ENCODE data around the gene PTPRM. TPM values are rescaled to one million over a fixed set of nuclear protein-coding genes. Genes with fewer than 3 reads are reported as not detected.

The PTPRM gene
- total RNA-seq, 1 experiment from 2014 or later: 6.2 TPM

- H3K9me3 ChIP-seq (ENCODE audit: control insufficient read depth, low read depth, low read length): no peaks in the 10 kb centered on the region
- H3K18ac ChIP-seq (ENCODE audit: insufficient read length, low read depth, low read length): no peak overlapping the region
- H3K23ac ChIP-seq (ENCODE audit: insufficient read length, low read depth, low read length): no peak overlapping the region
- H3K56ac ChIP-seq (ENCODE audit: insufficient read length, low read depth, low read length): no peak overlapping the region
- no peaks in the 10 kb centered on the region for H3K36me3 Mint-ChIP-seq (ENCODE audit: insufficient read depth in 1 of 3, low read depth in 3 of 3)
- H3K27ac Mint-ChIP-seq: no peak overlapping the region
- H3K4me2 ChIP-seq (ENCODE audit: insufficient read depth, insufficient read length, low read length): no peak overlapping the region
- peaks cover 25 to 27% of the 10 kb centered on the region in 2 experiments for H3K4me1 Mint-ChIP-seq
- no peak overlapping the region for H3T11ph ChIP-seq (ENCODE audit: low read length)
- TF ChIP-seq CTCF (conservative IDR thresholded peaks at IDR 0.05): no peak
- no peaks in the 10 kb centered on the region for H3K79me2 ChIP-seq (ENCODE audit: insufficient read depth, low read length)
- H3K79me1 ChIP-seq (ENCODE audit: insufficient read depth, low read depth, low read length, poor library complexity, severe bottlenecking): no peaks in the 10 kb centered on the region
- H2BK5ac ChIP-seq (ENCODE audit: insufficient read length, low read length): no peak overlapping the region
- H4K20me1 ChIP-seq (ENCODE audit: control insufficient read depth, insufficient read depth, insufficient read length): no peaks in the 10 kb centered on the region
- no peak overlapping the region for H2AFZ ChIP-seq (ENCODE audit: low read length)
- H4K8ac ChIP-seq (replicated peaks; ENCODE audit: insufficient read length, low read depth, low read length): no peak overlapping the region
- peak overlapping the region; percentile 70 for H2AK5ac ChIP-seq (ENCODE audit: insufficient read length, low read length)
- H3K4me3 Mint-ChIP-seq: no peak overlapping the region
- H3K27me3 ChIP-seq (ENCODE audit: insufficient read depth, low read length): no peaks in the 10 kb centered on the region
- H3K4ac ChIP-seq (ENCODE audit: low read depth, low read length): no peak overlapping the region
- H3K27ac ChIP-seq (ENCODE audit: insufficient read length, low read depth, low read length): no peak overlapping the region
- no peak for DNase-seq
- H2BK12ac ChIP-seq (ENCODE audit: insufficient read length, low read depth, low read length): no peak overlapping the region
- no peak overlapping the region for H2BK120ac ChIP-seq (ENCODE audit: low read depth, low read length, poor library complexity, severe bottlenecking)
- H4K91ac ChIP-seq (ENCODE audit: insufficient read length, low read depth, low read length): no peak overlapping the region
- H3K4me1 ChIP-seq (ENCODE audit: insufficient read depth, low read length): no peaks in the 10 kb centered on the region; the same call in 1 of the 2 replicates
- no peaks in the 10 kb centered on the region for H3K23me2 ChIP-seq (ENCODE audit: insufficient read length, low read depth, low read length, poor library complexity, severe bottlenecking)
- H3K9me3 Mint-ChIP-seq: no peaks in the 10 kb centered on the region
- no CpG with 5 or more reads among the region's 2 CpGs for WGBS (ENCODE audit: extremely low coverage, insufficient read length, low lambda C conversion rate)
- no peak overlapping the region; the same call in 1 of the 2 replicates for H3K14ac ChIP-seq (ENCODE audit: insufficient read depth, low read length)
- no peak overlapping the region for H2BK20ac ChIP-seq (ENCODE audit: low read depth, low read length, poor library complexity, severe bottlenecking)
- no peak overlapping the region for H3K9ac ChIP-seq (ENCODE audit: extremely low read depth, insufficient read length, low read length)
- no peak overlapping the region for H4K5ac ChIP-seq (ENCODE audit: insufficient read length, low read depth, low read length)
- H2BK15ac ChIP-seq (ENCODE audit: low read depth, low read length): no peak overlapping the region
- no peaks in the 10 kb centered on the region for H3K27me3 Mint-ChIP-seq (ENCODE audit: low read depth)
Measured at GRCh38 chr18:7662866-7663265, 95.8 kb downstream of the PTPRM start.
